GM19463 (cell line): ENCODE results near the gene TRIM56.
A peak's percentile ranks its signal among the peaks of the same experiment; 100 is the strongest.
"Not testable (repeated sequence)": the region's sequence is repeated elsewhere in the genome, so short reads cannot be mapped to it uniquely, and the experiment has no call there.

Source experiments
- ATAC-seq: cut with Tn5 transposase; IDR thresholded peaks from one replicate; pipeline ENCODE4 v1.9.1; 2021; ENCODE audit warnings: mild to moderate bottlenecking, moderate library complexity; ENCODE audit not compliant: unreplicated experiment

Gene TRIM56

GRCh38 chr7:101112233-101112632, 27.0 kb downstream of the TRIM56 start:
- no peak for ATAC-seq

GRCh38 chr7:101113140-101113539, 27.9 kb downstream of the TRIM56 start:
- not testable (repeated sequence) for ATAC-seq

GRCh38 chr7:101113836-101114235, 28.6 kb downstream of the TRIM56 start:
- no peak for ATAC-seq

GRCh38 chr7:101114492-101114891, 29.2 kb downstream of the TRIM56 start:
- ATAC-seq = no peak

GRCh38 chr7:101115215-101115614, 29.9 kb downstream of the TRIM56 start:
- no peak for ATAC-seq

- ATAC-seq = no peak
These were observed 31.6 kb downstream of the TRIM56 start for GRCh38 chr7:101116898-101117297.

- no peak for ATAC-seq
These were observed 33.6 kb downstream of the TRIM56 start for GRCh38 chr7:101118856-101119255.

- no peak for ATAC-seq
These were observed 34.6 kb downstream of the TRIM56 start for GRCh38 chr7:101119876-101120275.

GRCh38 chr7:101120315-101120714, 35.0 kb downstream of the TRIM56 start:
- no peak for ATAC-seq

- not testable (repeated sequence) for ATAC-seq
These were observed 36.3 kb downstream of the TRIM56 start for GRCh38 chr7:101121631-101121990.

GRCh38 chr7:101121991-101122932, 37.0 kb downstream of the TRIM56 start:
- no peak for ATAC-seq

- ATAC-seq = no peak
These were observed 37.8 kb downstream of the TRIM56 start for GRCh38 chr7:101122933-101123702.

GRCh38 chr7:101123703-101124068, 38.4 kb downstream of the TRIM56 start:
- no peak for ATAC-seq

- no peak for ATAC-seq
These were observed 39.2 kb downstream of the TRIM56 start for GRCh38 chr7:101124376-101125056.

- ATAC-seq = peak; percentile 60
These were observed 40.8 kb downstream of the TRIM56 start for GRCh38 chr7:101125989-101126650.

- ATAC-seq = peak; percentile 61
These were observed 41.6 kb downstream of the TRIM56 start, which contains the start of gene SERPINE1 for GRCh38 chr7:101126651-101127459. Gene SERPINE1, plus strand, starts transcription at chr7:101127104. Its CDS starts 1,290 bp downstream, at chr7:101128394.

- ATAC-seq = no peak
These were observed 42.3 kb downstream of the TRIM56 start for GRCh38 chr7:101127460-101128039.

- ATAC-seq = no peak
These were observed 43.0 kb downstream of the TRIM56 start for GRCh38 chr7:101128040-101128834.
